ELF-1 (cell line): ENCODE measurements around the gene NRIP3.

Source experiments
- DNase-seq: peaks from one replicate; pipeline ENCODE4 v3.0.0-alpha.2; 2016; ENCODE audit warnings: low read depth, low spot score

NRIP3 gene

DNA sequence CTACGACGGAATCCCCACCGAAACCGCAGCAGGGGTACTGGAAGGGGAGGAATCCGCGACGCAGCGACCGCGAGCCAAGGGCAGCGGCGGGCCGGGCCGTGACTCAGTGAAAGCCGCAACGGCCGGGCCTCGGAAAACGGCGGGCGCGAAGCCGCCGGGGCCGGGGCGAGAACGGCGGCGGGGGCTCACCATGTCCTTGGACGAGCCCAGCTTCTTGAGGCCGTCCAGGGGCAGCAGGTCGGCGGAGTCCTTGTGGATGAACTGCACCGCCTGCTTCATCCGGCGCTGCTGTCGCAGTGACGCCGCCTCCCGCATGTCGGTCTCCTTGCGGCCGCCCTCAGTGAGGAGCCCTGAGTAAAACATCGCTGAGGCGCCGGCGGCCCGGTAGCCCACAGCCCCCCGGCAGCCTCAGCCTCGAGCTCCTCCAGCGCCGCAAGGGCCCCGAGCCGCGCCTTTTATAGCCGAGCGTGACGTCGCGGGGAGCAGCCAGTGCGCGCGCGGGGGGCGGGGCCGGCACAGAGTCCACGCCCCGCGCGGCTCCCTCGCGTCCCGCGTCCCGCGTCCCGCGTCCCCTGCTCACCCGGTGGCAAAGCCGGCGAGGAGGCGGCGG, at the start of gene NRIP3:
Gene NRIP3, minus strand, starts transcription at position 429 of the 610 bp plus-strand sequence. Its CDS starts 66 bp downstream, at position 363.
- peak; percentile 66 for DNase-seq

DNA sequence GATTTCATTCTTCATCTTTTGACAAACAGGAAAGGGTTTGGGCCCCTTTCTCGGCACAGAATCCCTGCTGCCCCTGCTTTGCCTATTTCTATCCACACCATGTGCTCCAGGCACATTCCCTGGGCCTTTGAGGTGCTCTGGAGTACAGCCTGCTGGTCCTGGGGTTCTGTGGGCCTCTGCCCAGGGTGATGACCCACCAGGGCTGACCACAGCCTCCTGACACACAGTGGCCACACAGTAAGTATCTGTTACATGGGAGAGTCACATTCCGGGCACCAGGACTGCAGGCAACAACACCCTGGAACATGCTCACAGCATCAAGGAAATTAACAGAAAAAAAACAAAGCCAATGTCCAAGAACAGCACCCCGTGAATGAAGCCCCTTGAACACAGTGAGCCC, 48.5 kb upstream of the NRIP3 start:
- DNase-seq, result no peak

DNA sequence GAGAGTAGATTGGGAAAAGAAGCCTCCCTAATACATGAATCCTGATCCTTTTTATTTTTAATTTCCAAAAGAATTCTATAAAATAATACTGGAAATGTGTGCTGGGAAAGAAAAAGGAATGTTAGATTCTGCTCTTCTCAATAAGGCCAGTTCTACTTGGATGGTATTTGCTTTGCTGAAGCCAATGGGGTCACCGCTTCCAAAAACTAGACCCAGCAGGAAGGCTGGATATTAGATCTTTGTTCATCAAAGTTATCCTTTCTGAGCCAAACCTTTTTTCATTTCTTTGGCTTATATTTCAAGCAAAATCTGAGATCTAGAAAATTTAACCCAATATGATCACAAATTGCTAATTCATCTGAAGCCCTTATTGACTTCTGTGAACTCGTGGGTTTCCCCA, 46.2 kb upstream of the NRIP3 start:
- no peak for DNase-seq

DNA sequence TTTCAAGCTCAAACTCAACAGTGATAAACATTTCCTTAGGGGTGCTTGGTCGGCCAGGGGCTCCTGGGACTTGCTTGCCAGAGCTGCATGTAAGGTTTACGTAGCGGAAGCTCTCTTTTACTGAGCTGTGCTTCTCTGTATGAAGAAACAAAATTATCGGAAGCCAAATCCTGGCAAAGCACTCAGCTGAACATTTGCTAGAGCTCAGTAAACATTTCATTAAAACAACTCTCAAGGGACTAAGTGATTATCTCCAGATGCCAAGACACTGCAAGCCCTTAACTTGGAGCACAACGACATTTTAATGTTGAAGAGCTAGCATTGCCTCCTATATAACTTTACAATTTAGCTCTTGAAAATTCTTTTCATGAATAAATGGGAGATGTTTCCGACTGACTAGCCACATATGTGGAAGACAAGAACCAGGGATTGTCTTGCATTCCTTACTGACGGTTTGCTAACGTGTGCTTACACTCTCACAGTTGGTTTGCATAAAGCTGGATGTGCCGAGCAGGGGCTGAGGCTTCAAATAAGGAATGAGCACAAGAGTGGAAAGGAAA, 44.2 kb upstream of the NRIP3 start:
- DNase-seq, result no peak

DNA sequence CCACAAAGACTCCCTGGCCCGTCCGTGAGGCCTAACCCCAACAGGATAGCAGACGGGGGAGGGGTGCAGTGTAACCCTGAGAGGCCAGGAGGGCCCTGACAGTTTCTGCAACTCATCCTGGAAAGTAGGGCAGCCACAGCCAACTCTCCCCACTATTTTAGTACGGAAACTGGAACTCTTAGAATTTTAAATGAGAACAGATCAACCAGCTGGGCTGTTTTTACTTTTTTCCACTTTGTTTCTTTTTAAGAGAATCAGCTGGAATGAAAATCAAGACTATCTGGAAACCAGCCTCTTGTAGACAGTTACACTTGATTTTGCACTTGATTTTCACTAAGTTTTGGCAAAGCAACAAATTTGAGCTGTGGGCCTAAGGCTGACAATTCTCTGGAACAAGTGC, 42.7 kb upstream of the NRIP3 start:
- no peak for DNase-seq

DNA sequence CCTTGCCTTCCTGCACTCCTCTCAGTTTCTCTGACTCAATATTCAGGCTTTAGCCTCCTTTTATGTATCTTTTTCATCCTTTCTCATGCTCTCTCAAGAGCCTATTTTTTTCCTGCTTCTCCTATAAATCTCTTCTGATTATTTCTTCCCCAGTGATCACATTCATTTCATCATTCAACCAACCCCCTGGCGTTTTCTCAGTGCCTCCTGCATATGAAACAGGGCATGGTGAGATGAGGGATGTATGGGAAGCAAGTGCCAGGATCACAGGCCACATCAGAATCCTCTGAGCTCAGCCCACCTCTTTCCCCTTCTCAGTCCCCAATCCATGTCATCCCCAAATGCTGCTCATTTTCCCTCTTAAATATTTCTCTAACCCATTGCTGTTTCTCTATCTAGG, 38.7 kb upstream of the NRIP3 start:
- no peak for DNase-seq

DNA sequence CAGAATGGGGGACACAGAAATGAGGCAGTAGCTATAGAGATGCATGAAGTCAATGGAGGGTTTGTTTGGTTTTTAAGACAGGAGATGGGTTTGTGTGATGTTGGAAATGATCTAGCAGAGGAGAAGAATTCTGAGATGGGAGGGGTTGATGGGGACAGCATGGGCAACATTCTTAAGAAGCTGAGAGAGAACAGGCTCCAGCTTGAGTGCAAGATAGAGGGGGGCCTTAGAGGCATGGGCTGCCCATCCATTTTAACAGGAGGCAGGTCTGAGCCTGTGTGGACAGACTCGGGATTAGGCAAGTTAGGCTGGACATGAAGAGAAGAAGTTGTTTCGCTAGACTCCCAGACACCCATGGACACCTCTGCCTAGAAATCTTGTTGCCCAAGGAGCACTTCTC, 37.9 kb upstream of the NRIP3 start:
- no peak for DNase-seq

DNA sequence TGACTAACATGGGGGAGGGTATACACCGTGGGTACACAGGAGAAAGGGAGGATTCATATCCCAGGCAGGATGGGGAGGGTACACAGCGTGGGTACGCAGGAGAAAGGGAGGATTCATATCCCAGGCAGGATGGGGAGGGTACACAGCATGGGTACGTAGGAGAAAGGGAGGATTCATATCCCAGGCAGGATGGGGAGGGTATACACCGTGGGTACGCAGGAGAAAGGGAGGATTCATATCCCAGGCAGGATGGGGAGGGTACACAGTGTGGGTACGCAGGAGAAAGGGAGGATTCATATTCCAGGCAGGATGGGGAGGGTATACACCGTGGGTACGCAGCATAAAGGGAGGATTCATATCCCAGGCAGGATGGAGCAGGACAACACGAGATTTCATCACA, 36.6 kb upstream of the NRIP3 start:
- no peak for DNase-seq

DNA sequence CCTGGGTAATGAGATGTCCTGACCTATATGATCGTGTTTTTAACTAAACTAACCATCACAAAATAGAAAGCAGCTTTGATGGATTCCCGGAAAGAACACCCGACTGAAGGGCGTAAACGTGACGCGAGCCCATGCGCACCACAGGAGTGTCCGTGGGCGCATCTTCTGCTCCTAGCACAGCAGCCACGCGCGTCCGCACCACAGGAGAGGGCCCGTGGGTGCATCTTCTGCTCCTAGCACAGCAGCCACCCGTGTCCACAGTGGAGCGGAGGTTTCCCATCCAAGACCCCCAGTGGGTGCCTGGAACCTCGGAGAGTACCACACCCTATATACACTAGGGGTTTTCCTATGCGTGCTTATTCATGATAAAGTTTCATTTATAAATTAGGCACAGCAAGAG, 36.1 kb upstream of the NRIP3 start:
- DNase-seq, result no peak

DNA sequence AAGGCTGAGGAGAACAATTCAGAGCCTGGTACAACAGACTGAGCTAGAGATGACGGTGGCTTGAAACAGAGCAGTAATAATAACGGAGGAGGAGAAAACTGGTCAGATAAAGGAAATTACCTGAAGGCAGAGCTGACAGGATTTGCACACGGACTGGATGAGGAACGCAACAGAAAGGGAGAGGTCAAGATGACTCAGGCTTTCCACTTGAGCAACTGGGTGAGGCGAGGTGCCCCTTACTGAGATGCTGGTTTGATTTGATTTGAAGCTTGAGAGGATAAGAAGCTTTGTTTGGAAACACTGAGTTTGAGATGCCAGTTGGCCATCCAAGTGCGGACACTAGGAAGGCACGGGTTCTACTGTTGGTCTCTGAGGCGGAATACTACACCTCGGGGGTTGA, 35.4 kb upstream of the NRIP3 start:
- no peak for DNase-seq

DNA sequence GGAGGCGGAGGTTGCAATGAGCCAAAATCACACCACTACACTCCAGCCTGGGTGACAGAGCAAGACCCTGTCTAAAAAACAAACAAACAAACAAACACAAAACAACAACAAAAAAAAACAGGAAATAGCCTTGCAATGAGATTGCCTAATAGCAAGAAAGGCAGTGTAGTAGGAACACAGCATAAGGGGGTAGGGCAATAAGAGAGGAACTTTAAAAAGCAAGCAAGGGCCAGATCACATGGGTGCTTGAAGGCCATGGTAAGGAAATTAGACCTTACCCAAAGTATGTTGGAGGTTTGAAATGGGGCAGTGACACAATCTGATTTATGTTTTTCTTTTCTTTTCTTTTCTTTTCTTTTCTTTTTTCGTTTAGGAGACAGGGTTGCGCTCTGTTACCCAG, 34.7 kb upstream of the NRIP3 start:
- no peak for DNase-seq

DNA sequence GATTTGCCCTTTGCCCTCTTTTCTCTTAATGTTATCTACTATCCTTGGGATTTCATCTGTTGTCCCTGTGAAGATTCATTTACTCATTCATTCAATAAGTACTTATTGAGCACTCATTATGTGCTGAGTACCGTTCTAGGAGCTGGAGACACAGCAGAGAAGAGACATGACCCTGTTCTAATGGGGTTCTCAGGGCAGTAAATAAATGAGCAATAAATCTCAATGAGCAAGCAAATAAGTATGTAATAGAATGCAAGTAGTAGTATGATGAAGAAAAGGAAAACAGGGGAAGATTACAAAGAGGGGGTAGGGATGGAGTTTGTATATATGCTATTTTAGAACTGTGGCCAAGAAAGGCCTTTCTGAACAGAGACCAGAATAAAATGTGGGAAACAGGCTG, 34.2 kb upstream of the NRIP3 start:
- no peak for DNase-seq

DNA sequence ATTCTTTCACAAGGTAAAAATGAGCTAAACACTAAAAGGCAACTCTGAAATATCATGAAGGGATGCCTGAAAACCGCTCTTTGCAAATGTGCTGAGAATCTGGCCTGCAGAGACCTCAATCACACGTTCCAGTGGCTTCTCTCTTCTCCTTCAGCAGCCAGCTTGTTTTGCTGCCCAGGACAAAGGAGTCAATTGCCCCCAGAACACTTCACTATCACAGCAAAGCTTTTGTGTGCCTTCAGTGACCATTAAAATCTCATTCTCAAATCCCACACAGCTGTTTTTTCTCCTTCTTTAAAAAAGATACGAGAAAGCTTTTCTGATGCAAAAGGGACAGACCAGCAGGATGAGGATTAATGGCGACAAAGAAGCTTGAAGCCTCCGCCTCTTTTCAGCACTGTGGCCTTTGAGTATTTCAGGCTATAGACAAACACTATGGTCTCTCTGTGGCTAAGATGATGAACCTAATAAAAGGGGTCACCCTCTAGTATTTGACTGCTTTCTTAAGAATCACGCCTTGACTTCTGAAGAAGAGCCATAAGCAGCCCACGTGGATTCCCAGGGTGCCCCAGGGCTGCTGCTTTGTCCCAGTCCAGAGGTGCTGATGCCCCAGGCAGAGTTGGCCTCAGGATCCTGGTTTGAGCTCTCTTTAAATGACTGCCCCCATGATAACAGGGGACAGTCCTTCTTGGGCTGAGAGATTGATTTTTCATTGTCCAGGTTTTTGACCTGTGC, 33.4 kb upstream of the NRIP3 start:
- DNase-seq, result peak; percentile 36

DNA sequence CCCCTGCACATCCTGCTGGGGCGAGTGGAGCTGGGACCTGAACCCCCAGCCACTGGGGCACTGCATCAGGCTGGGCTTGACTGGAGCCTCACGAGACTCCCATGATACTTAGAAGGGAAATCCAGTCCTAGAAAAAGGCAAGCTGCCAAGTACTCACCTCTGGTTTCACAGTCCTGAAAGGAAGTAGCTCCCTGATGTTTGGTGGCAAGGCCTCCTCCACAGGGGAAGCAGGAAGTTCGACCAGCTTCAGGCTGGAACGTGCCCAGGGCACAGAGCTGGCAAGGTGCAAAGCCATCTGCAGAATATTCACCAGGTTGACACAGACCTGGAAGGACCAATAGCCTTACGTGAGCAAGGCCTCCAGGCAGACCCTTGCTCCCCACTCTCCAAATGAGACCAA, 26.8 kb upstream of the NRIP3 start:
- no peak for DNase-seq

DNA sequence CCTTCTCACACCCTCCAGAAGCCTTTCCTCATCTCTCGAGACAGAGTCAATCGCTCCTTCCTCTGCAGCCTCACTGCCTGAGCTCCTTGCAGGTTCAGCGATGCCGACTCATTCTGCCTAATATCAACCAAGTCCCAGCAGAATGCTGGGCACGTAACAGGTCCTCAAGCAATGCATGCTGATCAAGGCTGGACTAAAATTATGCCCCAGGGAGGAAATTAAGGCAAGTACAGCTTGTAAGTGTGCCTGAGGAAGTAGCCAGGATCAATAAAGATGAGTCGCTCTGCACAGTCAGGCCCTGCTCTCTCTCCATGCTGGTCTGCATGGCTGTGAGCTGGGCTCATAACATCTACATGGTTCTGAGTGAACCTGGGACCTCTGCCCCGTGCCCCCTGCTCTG, 25.6 kb upstream of the NRIP3 start:
- no peak for DNase-seq

DNA sequence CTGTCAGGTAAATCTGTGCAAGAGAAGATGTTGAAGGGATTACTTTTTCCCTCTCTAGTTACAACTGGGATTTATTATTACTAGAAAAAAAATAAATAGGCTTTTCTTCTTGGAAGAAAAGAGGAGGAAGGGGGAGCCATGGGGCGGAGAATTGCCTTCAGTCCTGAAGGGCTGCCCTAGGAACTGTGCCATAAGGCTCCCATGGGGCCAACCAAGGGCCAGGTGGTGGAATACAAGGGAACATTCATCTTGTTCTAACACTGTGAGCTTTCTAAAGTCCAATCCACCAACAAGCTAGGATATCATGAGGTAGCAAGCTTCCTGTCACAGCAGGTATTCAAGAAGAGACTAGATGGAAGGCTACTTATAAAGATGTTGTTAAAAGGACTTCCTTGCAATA, 24.8 kb upstream of the NRIP3 start:
- DNase-seq, result no peak

DNA sequence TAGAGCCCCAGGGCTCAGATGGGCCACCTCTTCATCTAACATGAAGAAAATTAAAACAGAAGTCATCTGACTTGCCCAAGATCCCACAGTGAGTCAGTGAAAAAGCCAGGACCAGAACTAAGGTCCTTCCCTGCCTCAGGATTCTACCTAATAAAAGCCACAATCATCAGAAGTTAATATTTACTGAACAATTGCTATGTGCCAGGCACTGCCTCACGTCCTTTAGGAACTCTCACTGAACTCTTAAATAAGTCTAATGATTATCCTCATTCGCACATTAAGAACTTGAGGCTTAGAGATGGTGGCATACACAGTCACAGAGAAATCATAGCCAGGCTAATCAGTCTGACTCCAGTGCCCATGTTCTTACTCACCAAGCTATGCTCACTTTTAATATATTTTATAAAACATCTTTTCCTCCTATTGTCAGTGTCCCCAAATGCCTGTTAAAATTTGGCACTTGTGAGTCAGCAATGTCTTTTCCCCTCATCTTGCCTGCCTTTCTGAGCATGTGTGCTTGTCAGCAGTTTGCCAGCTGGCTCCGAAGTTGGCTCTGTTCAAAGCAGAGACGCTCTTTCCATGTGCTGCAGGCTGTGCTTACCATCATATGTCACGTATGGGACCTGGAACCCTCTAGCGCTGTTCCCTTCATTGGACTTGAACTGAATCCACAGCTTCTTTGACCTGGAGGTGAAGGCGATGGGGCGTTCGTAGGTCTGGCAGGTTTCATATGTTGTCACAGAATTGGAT, 21.5 kb upstream of the NRIP3 start:
- no peak for DNase-seq

DNA sequence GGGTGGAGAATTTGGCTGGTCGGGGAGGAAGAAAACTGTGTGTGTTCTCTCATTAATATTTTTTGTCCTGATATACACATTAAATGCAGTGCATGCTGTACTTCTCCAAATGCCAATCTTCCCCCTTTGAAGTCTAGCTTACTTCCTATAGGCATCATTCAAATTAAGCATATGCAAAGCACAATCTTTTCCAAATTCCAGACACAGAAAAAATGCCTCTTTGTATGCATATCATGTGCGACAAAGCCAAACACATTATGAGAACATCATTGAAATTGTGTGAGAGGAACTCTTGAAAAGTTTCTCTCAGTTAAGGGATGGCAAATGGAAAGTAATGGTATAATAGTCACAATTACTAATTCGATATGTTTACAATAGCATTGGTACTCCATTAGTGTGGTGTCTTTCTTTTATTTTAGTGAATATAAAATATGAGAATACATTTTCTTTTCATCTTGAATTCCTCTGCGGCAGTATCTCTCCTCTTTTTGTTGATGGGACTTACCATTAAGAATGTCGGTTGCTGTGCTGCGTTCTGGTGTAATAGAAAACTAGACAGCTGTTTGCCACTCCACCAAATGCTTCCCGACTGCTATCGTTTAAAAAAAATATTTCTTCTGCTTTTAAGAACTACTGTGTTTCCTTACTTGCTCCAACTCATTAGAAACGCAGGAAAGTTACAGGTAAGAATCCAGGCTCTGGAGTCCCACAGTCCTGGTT, 19.3 kb upstream of the NRIP3 start:
- no peak for DNase-seq

DNA sequence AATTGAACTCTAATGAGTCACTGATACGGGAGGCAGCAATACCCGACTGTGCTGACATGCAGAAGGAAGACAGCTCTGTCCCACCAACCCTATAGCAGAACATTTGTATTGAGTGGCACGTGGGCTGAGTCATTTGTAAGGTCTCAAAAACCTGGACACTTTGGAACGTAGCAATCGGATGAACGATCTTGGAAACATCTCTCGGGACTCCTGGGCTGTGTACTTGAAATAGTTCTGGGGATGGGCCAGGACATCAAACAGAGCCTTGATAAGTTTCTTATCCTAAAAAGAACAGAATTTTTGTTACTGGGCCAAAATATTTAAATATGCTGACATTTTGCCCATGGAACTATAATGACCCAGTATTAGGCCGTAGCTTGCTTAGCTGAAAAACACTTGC, 17.1 kb upstream of the NRIP3 start:
- no peak for DNase-seq

DNA sequence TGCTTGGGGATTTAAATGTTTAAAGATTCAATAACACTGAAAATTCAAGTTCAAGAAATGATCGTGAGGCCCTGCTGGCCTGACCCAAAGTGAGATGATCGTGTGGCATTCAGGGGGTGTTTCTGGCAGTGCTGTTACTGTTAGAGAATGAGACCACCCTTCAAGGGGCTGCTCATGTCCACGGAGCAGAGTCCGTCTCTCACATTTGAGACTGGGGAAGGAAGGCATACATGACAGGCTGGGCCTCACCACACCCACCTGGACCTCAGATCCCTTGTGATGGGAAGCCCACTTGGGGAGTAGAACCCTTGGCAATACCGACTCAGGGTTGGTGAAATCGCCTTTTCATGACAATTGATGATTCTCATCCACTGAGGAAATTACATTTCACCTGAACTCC, 16.1 kb upstream of the NRIP3 start:
- no peak for DNase-seq

DNA sequence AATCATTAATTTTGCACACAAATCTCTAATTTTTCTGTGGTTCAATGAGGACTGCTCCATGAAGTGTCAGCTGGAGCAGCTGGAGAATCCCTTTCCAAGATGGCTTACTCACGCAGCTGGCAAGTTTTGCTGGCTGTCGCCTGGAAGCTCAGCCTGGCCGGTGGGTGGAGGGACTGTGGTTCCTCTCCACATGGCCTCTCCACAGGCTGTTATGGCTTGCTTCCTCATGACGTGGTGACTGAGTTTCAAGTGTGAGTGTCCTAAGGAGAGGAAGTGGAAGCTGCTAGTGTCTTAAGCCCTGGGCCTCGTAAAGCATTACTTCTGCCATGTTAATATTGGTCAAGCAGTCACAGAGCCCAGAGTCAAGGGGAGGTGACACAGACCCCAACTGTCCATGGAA, 14.0 kb upstream of the NRIP3 start:
- no peak for DNase-seq
